Body of pancreas (tissue), 4 donors: ENCODE measurements around the gene TRIP13. TPM values are rescaled to one million over a fixed set of nuclear protein-coding genes. Genes with fewer than 3 reads are reported as not detected.

ENCODE experiments used
- ATAC-seq: fragments of 150-250 bp; one replicate; pipeline ENCODE4 v1.9.1; 2016
- DNase-seq, 4 donors: peaks; one replicate each; pipeline ENCODE4 v3.0.0-alpha.2; 2019
- H3K27ac ChIP-seq, 4 donors: fragments of 200-600 bp; sonication (generic); 1 replicate in 3 of 4; 2 replicates in 1 of 4; pipeline versions ENCODE4 v1.5.1 to v1.6.1; 2016 to 2019; ENCODE audit warnings: mild to moderate bottlenecking in 1 of 4, mixed read lengths in 1 of 4, moderate library complexity in 1 of 4
- H3K27me3 ChIP-seq, 2 donors: fragments of 200-600 bp; sonication (generic); one replicate each; pipeline ENCODE4 v1.6.0; 2016; ENCODE audit warnings: mild to moderate bottlenecking in 1 of 2
- H3K36me3 ChIP-seq, 2 donors: fragments of 200-600 bp; sonication (generic); replicated peaks in 1 of 2; 2 replicates each; pipeline ENCODE4 v1.5.1; 2016; ENCODE audit warnings: low read depth in 2 of 2; ENCODE audit not compliant: insufficient read depth in 1 of 2
- H3K4me1 ChIP-seq: fragments of 200-600 bp; sonication (generic); one replicate; pipeline ENCODE4 v1.6.0; 2016
- H3K4me3 ChIP-seq, 2 donors: fragments of 200-600 bp; sonication (generic); 1 replicate in 1 of 2; 2 replicates in 1 of 2; pipeline ENCODE4 v1.5.1; 2016 to 2019
- H3K9me3 ChIP-seq, 3 donors: fragments of 200-600 bp; sonication (generic); 1 replicate in 2 of 3; 2 replicates in 1 of 3; pipeline ENCODE4 v1.5.1; 2016
- CTCF ChIP-seq, 7 experiments: fragments of 450-650 bp in 4 of 7; fragments of 200-600 bp in 3 of 7; sonication (generic) in 3 of 7; IDR thresholded peaks; one replicate each; pipeline ENCODE4 v1.5.1; 2016 to 2019; ENCODE audit warnings: antibody characterized with exemption in 7 of 7
- POLR2A ChIP-seq, 3 donors: fragments of 450-650 bp; IDR thresholded peaks; one replicate each; pipeline ENCODE4 v1.6.1; 2016; ENCODE audit warnings: antibody characterized with exemption in 3 of 3, mild to moderate bottlenecking in 2 of 3
- WGBS, 2 donors: methylation state at CpG; one replicate each; pipeline ENCODE4 v1.1.5; 2017; 5-methylcytosine and 5-hydroxymethylcytosine counted together
- intact Hi-C: fragments of 100-400 bp; cut with DNase I; formaldehyde crosslinking; loops from one replicate; pipeline ENCODE4 v1.15.1; 2023
- total RNA-seq, 2 donors: library from RNA; depleted of rRNA; stranded (reverse); fragments of >200 nt; gene quantifications; one replicate each; pipeline ENCODE4 v1.1.0, GENCODE V29; 2016

TRIP13 gene
- total RNA-seq, 2 donors from 2014 or later = 1.3 TPM

- ATAC-seq (no peak), DNase-seq (no peak)
- intact Hi-C loops = no loop called here
- whole genome bisulfite sequencing, 2 donors = 84 to 86% methylated on average over 2 to 6 of the region's 6 CpGs
- H3K4me3 ChIP-seq = no peak overlapping the region
- no peaks in the 10 kb centered on the region for H3K9me3 ChIP-seq
- no peak overlapping the region for H3K27ac ChIP-seq
- TF ChIP-seq POLR2A (IDR thresholded peaks at IDR 0.05) (no peak), CTCF (IDR thresholded peaks at IDR 0.05) (no peak)
- peaks cover 9% of the 10 kb centered on the region for H3K4me1 ChIP-seq
- no peaks in the 10 kb centered on the region for H3K27me3 ChIP-seq
- H3K36me3 ChIP-seq = peaks cover 6 to 46% of the 10 kb centered on the region in 2 donors
Measured at GRCh38 chr5:867300-867870, 25.3 kb upstream of the TRIP13 start.

GRCh38 chr5:868428-869135 is 24.1 kb upstream of the TRIP13 start:
- WGBS, 2 donors = 94 to 100% methylated on average over 4 to 16 of the region's 16 CpGs
- no peak overlapping the region for H3K4me3 ChIP-seq
- no peak overlapping the region for H3K27ac ChIP-seq
- H3K27me3 ChIP-seq = no peaks in the 10 kb centered on the region
- no peaks in the 10 kb centered on the region for H3K4me1 ChIP-seq
- peaks cover 4 to 42% of the 10 kb centered on the region in 2 donors for H3K36me3 ChIP-seq
- ATAC-seq (no peak), DNase-seq (no peak)
- intact Hi-C loops = no loop called here
- H3K9me3 ChIP-seq = no peaks in the 10 kb centered on the region
- TF ChIP-seq POLR2A (IDR thresholded peaks at IDR 0.05) = no peak
- no peak for TF ChIP-seq CTCF (IDR thresholded peaks at IDR 0.05)

- 96 to 100% methylated on average over 4 to 5 of the region's 5 CpGs for WGBS, 2 donors
- no peak for DNase-seq
Measured at GRCh38 chr5:870956-871355, 21.7 kb upstream of the TRIP13 start.

DNA sequence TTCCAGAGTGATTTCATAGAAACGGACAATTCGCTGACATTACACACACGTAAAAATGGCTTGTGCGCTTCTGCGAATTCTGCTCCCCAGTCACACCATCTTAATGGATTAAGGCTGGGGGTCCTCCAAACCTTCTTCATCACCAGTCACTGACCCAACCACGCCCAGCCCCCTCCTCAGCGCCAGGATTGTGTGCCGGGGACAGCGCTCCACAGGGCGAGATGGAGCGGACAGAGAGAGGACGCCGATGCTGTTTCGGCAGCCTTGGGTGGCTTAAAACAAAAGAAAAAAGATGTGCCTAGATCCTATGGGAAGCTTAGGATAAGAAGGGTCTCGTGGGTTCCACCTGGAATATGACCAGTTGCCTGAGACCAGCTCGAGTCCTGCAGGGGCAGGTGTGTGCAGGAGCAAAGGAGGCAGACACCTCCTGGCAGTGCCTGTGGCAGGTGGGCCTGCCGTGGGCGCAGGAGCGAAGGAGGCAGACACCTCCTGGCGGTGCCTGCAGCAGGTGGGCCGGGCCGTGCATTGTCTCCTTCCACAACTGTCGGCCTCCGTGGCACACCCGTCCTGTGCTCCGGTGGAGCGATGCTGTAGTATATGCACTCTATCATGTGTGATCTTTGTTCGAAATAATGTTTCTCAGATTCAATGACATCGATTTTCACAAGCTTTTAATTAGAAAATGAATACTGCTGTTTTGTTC is 20.9 kb upstream of the TRIP13 start:
- WGBS, 2 donors = 93% methylated on average over 28 to 29 of the region's 29 CpGs
- H3K27me3 ChIP-seq = no peaks in the 10 kb centered on the region
- no peak overlapping the region for H3K27ac ChIP-seq
- intact Hi-C loops = no loop called here
- no peaks in the 10 kb centered on the region for H3K9me3 ChIP-seq
- no peak overlapping the region for H3K4me3 ChIP-seq
- H3K36me3 ChIP-seq = peaks cover 0 to 49% of the 10 kb centered on the region in 2 donors
- ATAC-seq (no peak), DNase-seq (no peak)
- TF ChIP-seq POLR2A (IDR thresholded peaks at IDR 0.05) (no peak), CTCF (IDR thresholded peaks at IDR 0.05) (no peak)
- H3K4me1 ChIP-seq = no peaks in the 10 kb centered on the region

More at GRCh38 chr5:870956-871355, 21.7 kb upstream of the TRIP13 start:
- no peak for ATAC-seq
- H3K4me3 ChIP-seq = no peak overlapping the region
- no peaks in the 10 kb centered on the region for H3K27me3 ChIP-seq
- no peaks in the 10 kb centered on the region for H3K4me1 ChIP-seq
- no peaks in the 10 kb centered on the region for H3K9me3 ChIP-seq
- TF ChIP-seq POLR2A (IDR thresholded peaks at IDR 0.05) (no peak), CTCF (IDR thresholded peaks at IDR 0.05) (no peak)
- H3K36me3 ChIP-seq = peaks cover 0 to 42% of the 10 kb centered on the region in 2 donors
- intact Hi-C loops = no loop called here
- H3K27ac ChIP-seq = no peak overlapping the region
